ENCODE measurements around the gene HMX1.

- no peak for TF ChIP-seq GATA3 (IDR thresholded peaks at IDR 0.05; ENCODE audit: low read depth, low read length)
- no peak for TF ChIP-seq GATA2 (IDR thresholded peaks at IDR 0.05; ENCODE audit: low read depth, low read length)
Observed at GRCh38 chr4:8894424-8894816, 22.8 kb upstream of the HMX1 start.

All from SH-SY5Y (cell line).